Left lung (tissue), 10 donors: ENCODE data around the gene COMMD10. TPM values are rescaled to one million over a fixed set of nuclear protein-coding genes. Genes with fewer than 3 reads are reported as not detected.

Source experiments
- ATAC-seq: fragments of 200-7000 bp; cut with Tn5 transposase; one replicate; pipeline ENCODE4 v1.9.1; 2020; ENCODE audit warnings: moderate library complexity
- DNase-seq, 4 donors: peaks; one replicate each; pipeline ENCODE4 v3.0.0-alpha.2; 2013 to 2020
- H3K27ac ChIP-seq, 2 donors: fragments of 200-600 bp; sonication (generic) in 1 of 2; one replicate each; pipeline versions ENCODE4 v1.5.0 to v1.8.0; 2020 to 2021
- H3K27me3 ChIP-seq, 2 donors: fragments of 200-600 bp; sonication (generic) in 1 of 2; one replicate each; pipeline versions ENCODE4 v1.5.0 to v1.8.0; 2020 to 2021
- H3K36me3 ChIP-seq, 2 donors: fragments of 200-600 bp; sonication (generic) in 1 of 2; one replicate each; pipeline versions ENCODE4 v1.5.0 to v1.8.0; 2020 to 2021
- H3K4me1 ChIP-seq, 2 donors: fragments of 200-600 bp; one replicate each; pipeline ENCODE4 v1.8.0; 2021
- H3K4me3 ChIP-seq, 2 donors: fragments of 200-600 bp; sonication (generic) in 1 of 2; one replicate each; pipeline versions ENCODE4 v1.5.0 to v1.8.0; 2020 to 2021; ENCODE audit warnings: mild to moderate bottlenecking in 1 of 2
- H3K9me3 ChIP-seq, 2 donors: fragments of 200-600 bp; sonication (generic) in 1 of 2; one replicate each; pipeline versions ENCODE4 v1.5.0 to v1.8.0; 2020 to 2021
- intact Hi-C, 2 donors: fragments of 100-400 bp; cut with DNase I; formaldehyde crosslinking; loops; one replicate each; pipeline versions ENCODE4 v1.11.2 to v1.14.2; 2022
- polyA plus RNA-seq, 6 donors: library from polyadenylated mRNA; unstranded; fragments of 120-200 nt; gene quantifications; one replicate each; pipeline ENCODE4 v1.2.1, GENCODE V29; 2013; ENCODE audit not compliant: insufficient read length in 6 of 6
- total RNA-seq, 2 donors: library from RNA; stranded (reverse); fragmentation: NEBNext Ultra II Directional; extraction: Animal tissue kit (Norgen Biotek cat#: 25700); gene quantifications; one replicate each; pipeline ENCODE4 v1.2.1, GENCODE V29; 2021
- TF ChIP-seq, protein P1 (sequence below), 2 donors: fragments of 200-600 bp; sonication (generic) in 1 of 2; IDR thresholded peaks; one replicate each; pipeline versions ENCODE4 v1.5.0 to v1.8.0; 2021; ENCODE audit warnings: antibody characterized with exemption in 2 of 2
- donor health status: DM: no; HTN: yes; CAD: no.
- donor health status: DM: no; HTN: no; CAD: no.

Gene COMMD10
- total and polyA plus RNA-seq, 8 donors = 30.8 to 53.5 (median 44.0) TPM

DNA sequence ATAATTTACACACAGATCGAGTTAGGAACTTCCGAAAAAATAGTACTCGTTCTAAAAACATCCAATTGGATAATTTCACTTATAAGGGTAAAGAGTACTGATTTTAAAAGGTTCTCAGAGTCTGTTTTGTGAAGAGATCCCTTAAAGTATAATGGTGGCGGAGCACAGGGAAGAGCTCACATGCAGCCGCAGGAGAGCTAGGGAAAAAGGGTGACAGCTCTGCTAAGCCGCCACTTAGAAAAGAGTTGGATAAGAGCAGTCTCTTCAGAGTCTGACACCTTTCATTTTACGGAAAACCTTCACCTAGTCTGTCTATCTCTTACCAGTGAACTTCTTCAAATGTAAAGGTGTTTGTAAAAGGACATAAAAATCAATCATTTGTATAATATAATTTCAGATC, 149.9 kb downstream of the COMMD10 start:
- H3K27me3 ChIP-seq = no peaks in the 10 kb centered on the region
- H3K4me3 ChIP-seq = no peak overlapping the region
- H3K4me1 ChIP-seq = no peaks in the 10 kb centered on the region
- DNase-seq = no peak
- TF ChIP-seq, protein P1, sequence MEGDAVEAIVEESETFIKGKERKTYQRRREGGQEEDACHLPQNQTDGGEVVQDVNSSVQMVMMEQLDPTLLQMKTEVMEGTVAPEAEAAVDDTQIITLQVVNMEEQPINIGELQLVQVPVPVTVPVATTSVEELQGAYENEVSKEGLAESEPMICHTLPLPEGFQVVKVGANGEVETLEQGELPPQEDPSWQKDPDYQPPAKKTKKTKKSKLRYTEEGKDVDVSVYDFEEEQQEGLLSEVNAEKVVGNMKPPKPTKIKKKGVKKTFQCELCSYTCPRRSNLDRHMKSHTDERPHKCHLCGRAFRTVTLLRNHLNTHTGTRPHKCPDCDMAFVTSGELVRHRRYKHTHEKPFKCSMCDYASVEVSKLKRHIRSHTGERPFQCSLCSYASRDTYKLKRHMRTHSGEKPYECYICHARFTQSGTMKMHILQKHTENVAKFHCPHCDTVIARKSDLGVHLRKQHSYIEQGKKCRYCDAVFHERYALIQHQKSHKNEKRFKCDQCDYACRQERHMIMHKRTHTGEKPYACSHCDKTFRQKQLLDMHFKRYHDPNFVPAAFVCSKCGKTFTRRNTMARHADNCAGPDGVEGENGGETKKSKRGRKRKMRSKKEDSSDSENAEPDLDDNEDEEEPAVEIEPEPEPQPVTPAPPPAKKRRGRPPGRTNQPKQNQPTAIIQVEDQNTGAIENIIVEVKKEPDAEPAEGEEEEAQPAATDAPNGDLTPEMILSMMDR (IDR thresholded peaks at IDR 0.05) = no peak
- no peak for ATAC-seq
- no peaks in the 10 kb centered on the region for H3K9me3 ChIP-seq
- intact Hi-C loops = no loop called here
- no peak overlapping the region for H3K27ac ChIP-seq
- no peaks in the 10 kb centered on the region for H3K36me3 ChIP-seq

DNA sequence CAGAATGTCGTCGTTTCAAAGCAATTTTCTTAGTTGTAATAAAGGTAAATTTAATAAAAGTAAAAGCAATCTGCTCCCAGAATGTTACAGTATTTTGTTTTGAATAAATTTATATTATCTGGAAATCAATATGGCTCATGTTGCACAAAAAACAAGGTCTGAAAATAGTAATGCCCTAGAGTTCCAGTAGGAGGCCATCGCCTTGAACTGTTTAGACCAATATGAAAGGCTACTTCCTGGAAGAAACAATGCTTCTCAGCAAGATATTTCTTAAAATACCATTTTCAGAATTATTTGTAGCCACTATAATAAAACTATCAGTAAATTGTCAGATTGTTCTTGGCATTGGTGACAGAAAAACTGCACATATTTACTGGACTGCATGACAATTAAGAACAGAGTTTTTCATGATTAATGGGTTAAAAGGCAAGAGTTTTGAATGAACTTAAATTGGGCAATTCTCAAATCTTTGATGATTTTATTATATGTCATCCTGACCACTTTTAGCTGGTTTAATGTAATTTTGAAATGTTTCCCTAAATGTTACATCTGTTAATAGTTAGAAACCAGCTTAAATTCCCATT, 153.2 kb downstream of the COMMD10 start:
- no peaks in the 10 kb centered on the region for H3K27me3 ChIP-seq
- DNase-seq (no peak), ATAC-seq (no peak)
- H3K4me3 ChIP-seq = no peak overlapping the region
- no peaks in the 10 kb centered on the region for H3K4me1 ChIP-seq
- TF ChIP-seq, protein P1 (IDR thresholded peaks at IDR 0.05) = no peak
- H3K27ac ChIP-seq = no peak overlapping the region
- H3K9me3 ChIP-seq = no peaks in the 10 kb centered on the region
- intact Hi-C loops = no loop called here
- no peaks in the 10 kb centered on the region for H3K36me3 ChIP-seq

DNA sequence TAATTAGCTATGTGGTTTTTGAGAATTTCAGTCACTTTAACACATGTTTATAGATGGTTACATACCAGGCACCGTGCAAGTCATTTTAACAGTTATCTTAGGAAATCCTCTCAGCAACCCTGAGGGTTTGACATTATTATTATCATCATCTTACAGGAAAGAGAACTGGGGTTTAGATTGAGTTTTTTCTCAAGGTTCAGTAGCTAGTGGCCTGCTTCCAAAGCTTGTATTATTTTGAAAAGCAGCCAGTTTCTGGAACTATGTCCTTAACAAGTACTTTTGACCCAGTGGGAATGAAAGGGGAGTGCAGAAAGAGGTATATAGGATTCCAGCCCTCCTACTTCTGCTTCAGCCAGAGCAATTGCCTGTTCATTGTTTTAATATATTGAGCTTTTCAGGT, 157.5 kb downstream of the COMMD10 start:
- Histone ChIP-seq H3K4me3 (no peak overlapping the region), H3K27ac (no peak overlapping the region), H3K27me3 (no peaks in the 10 kb centered on the region), H3K4me1 (no peaks in the 10 kb centered on the region), H3K9me3 (peaks cover 0 to 12% of the 10 kb centered on the region in 2 donors), H3K36me3 (no peaks in the 10 kb centered on the region)
- DNase-seq (peak in 2 of 4 donors; percentile 8 to 36), ATAC-seq (no peak)
- TF ChIP-seq, protein P1 (IDR thresholded peaks at IDR 0.05) = no peak
- intact Hi-C loops = no loop called here

DNA sequence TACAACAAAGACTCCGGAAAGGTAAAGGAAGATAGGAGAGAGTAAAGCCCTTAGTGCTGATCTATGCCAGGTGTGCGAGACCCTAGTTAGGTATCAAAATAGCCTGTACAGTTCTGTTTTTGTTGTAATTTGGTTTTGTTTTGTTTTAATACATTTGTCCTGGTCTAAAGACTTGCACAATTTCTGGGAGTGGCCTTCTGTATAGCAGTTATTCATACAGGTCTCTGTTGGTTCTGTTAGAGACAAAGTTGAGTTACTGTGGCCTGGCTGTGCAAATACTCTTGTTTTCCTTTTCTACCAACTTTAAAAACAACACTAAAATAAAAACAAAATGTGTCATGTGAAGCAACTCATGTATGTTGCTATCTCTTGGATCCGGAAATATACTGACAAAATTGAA, 163.6 kb downstream of the COMMD10 start:
- TF ChIP-seq, protein P1 (IDR thresholded peaks at IDR 0.05) = no peak
- Histone ChIP-seq H3K4me1 (no peaks in the 10 kb centered on the region), H3K36me3 (no peaks in the 10 kb centered on the region), H3K27me3 (no peaks in the 10 kb centered on the region), H3K9me3 (peaks cover 0 to 16% of the 10 kb centered on the region in 2 donors), H3K27ac (no peak overlapping the region), H3K4me3 (no peak overlapping the region)
- DNase-seq = no peak
- no peak for ATAC-seq
- intact Hi-C loops = no loop called here

DNA sequence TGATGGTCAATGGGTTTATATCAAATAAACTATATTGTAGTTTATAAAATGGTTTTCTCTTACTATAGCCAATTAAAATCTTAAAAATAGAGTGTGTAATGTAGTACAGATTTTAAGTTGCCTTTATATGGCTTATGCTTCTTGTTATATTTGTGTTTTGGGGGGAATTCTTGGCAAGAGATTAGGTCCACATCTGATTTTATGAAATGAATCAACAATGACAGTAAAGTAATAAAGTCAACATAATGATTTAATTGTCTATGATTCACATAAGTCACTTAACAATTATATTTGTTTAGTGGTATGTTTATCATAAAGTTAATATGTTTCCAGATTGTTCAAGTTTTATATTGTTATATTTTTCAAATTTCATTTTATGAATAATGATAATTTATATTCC, 164.8 kb downstream of the COMMD10 start:
- ATAC-seq (no peak), DNase-seq (no peak)
- Histone ChIP-seq H3K4me3 (no peak overlapping the region), H3K27me3 (no peaks in the 10 kb centered on the region), H3K27ac (no peak overlapping the region), H3K4me1 (no peaks in the 10 kb centered on the region), H3K36me3 (no peaks in the 10 kb centered on the region), H3K9me3 (peaks cover 0 to 16% of the 10 kb centered on the region in 2 donors)
- TF ChIP-seq, protein P1 (IDR thresholded peaks at IDR 0.05) = no peak
- intact Hi-C loops = no loop called here
